A549 (cell line): ENCODE data around the gene LHFPL2. TPM values are rescaled to one million over a fixed set of nuclear protein-coding genes. Genes with fewer than 3 reads are reported as not detected.

Source experiments
- ATAC-seq, 2 experiments: fragments of 200-7000 bp in 1 of 2; fragments of >200 bp in 1 of 2; cut with Nextera tagmentation in 1 of 2; cut with Tn5 transposase in 1 of 2; 3 replicates each; pipeline versions ENCODE4 v1.8.0 to v1.9.1; 2018 to 2020; ENCODE audit warnings: mild to moderate bottlenecking in 1 of 2, moderate library complexity in 1 of 2
- CTCF ChIA-PET: fragments of 300-600 bp; sonication (Branson Sonifier 250); formaldehyde crosslinking; extraction: SDS; loops from one replicate; lab custom pipeline; 2021; ENCODE audit warnings: antibody characterized with exemption, inconsistent platforms; lab: Yijun Ruan, JAX
- POLR2A ChIA-PET: fragments of 350-600 bp; formaldehyde crosslinking; extraction: SDS; loops from one replicate; lab custom pipeline; 2021; ENCODE audit warnings: antibody characterized with exemption, inconsistent platforms; lab: Yijun Ruan, JAX
- DNase-seq, 2 experiments: peaks; one replicate each; pipeline versions ENCODE4 v3.0.0 to v3.0.0-alpha.2; 2011 to 2016; ENCODE audit warnings: low read depth in 1 of 2, low spot score in 1 of 2
- FAIRE-seq: peaks from 2 replicates; lab custom pipeline; 2011; peaks lifted over from hg19 to GRCh38; lab: Jason Lieb, UNC
- H3K27ac ChIP-seq, 2 experiments: fragments of >200 bp; sonication (Bioruptor Twin); formaldehyde crosslinking; 3 replicates each; pipeline ENCODE4 v1.5.1; 2016 to 2017
- H3K4me1 ChIP-seq: fragments of >200 bp; sonication (Bioruptor Twin); formaldehyde crosslinking; 3 replicates; pipeline ENCODE4 v1.6.1; 2016
- H3K4me2 ChIP-seq: fragments of >200 bp; sonication (Bioruptor Twin); formaldehyde crosslinking; 3 replicates; pipeline ENCODE4 v1.6.1; 2016
- H3K4me3 ChIP-seq: fragments of >200 bp; sonication (Bioruptor Twin); formaldehyde crosslinking; 3 replicates; pipeline ENCODE4 v1.5.1; 2016
- H3K9me3 ChIP-seq: fragments of >200 bp; sonication (Bioruptor Twin); formaldehyde crosslinking; 3 replicates; pipeline ENCODE4 v1.6.1; 2016
- BCL3 ChIP-seq: fragments of >200 bp; sonication (Bioruptor Twin); formaldehyde crosslinking; IDR thresholded peaks from 3 replicates; pipeline ENCODE4 v1.6.1; 2016
- CBX2 ChIP-seq: fragments of 200-600 bp; sonication (generic); IDR thresholded peaks from 2 replicates; pipeline ENCODE4 v1.6.1; 2016; ENCODE audit warnings: low read depth, mild to moderate bottlenecking, borderline replicate concordance
- CEBPB ChIP-seq, 2 experiments: fragments of >200 bp in 1 of 2; sonication (Bioruptor Twin) in 1 of 2; formaldehyde crosslinking in 1 of 2; IDR thresholded peaks; 2 replicates each; pipeline ENCODE4 v1.6.1; 2012 to 2016
- E2F6 ChIP-seq: IDR thresholded peaks from 2 replicates; pipeline ENCODE4 v1.6.1; 2012; ENCODE audit warnings: low read depth, borderline replicate concordance
- EHF ChIP-seq: fragments of 250-450 bp; sonication (Bioruptor Pico); IDR thresholded peaks from 2 replicates; pipeline ENCODE4 v1.5.0; 2020; ENCODE audit warnings: mild to moderate bottlenecking
- HEYL ChIP-seq: fragments of 250-450 bp; sonication (Bioruptor Pico); IDR thresholded peaks from 2 replicates; pipeline ENCODE4 v1.8.0; 2021; ENCODE audit warnings: mild to moderate bottlenecking, moderate library complexity
- HOXB13 ChIP-seq: fragments of 250-450 bp; sonication (Bioruptor Pico); IDR thresholded peaks from 2 replicates; pipeline ENCODE4 v1.5.0; 2020; ENCODE audit warnings: low read depth, mild to moderate bottlenecking, moderate library complexity
- JUN ChIP-seq, 2 experiments: fragments of >200 bp; sonication (Bioruptor Twin); formaldehyde crosslinking; IDR thresholded peaks; 2 replicates in 1 of 2; 3 replicates in 1 of 2; pipeline ENCODE4 v1.6.1; 2016 to 2017
- JUNB ChIP-seq: fragments of >200 bp; sonication (Bioruptor Twin); formaldehyde crosslinking; IDR thresholded peaks from 2 replicates; pipeline ENCODE4 v1.6.1; 2016
- KDM1A ChIP-seq: fragments of 200-600 bp; sonication (generic); IDR thresholded peaks from 2 replicates; pipeline ENCODE4 v1.6.1; 2016; ENCODE audit warnings: low read depth, mild to moderate bottlenecking
- NFE2L2 ChIP-seq: fragments of 150-350 bp; conservative IDR thresholded peaks from 2 replicates; pipeline ENCODE4 v1.6.1; 2014; ENCODE audit warnings: low read length
- NPAS2 ChIP-seq: fragments of 250-450 bp; sonication (Bioruptor Pico); IDR thresholded peaks from 2 replicates; pipeline ENCODE4 v1.8.0; 2022; ENCODE audit warnings: mild to moderate bottlenecking, moderate library complexity, borderline replicate concordance
- NR3C1 ChIP-seq: fragments of >200 bp; sonication (Bioruptor Twin); formaldehyde crosslinking; IDR thresholded peaks from 3 replicates; pipeline ENCODE4 v1.6.1; 2017
- POLR2A ChIP-seq: IDR thresholded peaks from 2 replicates; pipeline ENCODE4 v1.6.1; 2012; ENCODE audit warnings: mild to moderate bottlenecking, low read length
- POLR2AphosphoS2 ChIP-seq: conservative IDR thresholded peaks from 2 replicates; pipeline ENCODE4 v1.6.1; 2012; ENCODE audit warnings: low read length, improper control_type of control experiment, inconsistent platforms
- RARB ChIP-seq: fragments of 250-450 bp; sonication (Bioruptor Pico); IDR thresholded peaks from 2 replicates; pipeline ENCODE4 v1.8.0; 2021; ENCODE audit warnings: mild to moderate bottlenecking, moderate library complexity
- RCOR1 ChIP-seq: fragments of 150-350 bp; IDR thresholded peaks from 2 replicates; pipeline ENCODE4 v1.6.1; 2014; ENCODE audit warnings: antibody characterized with exemption, low read length, low read depth
- TFCP2L1 ChIP-seq: fragments of 250-450 bp; sonication (Bioruptor Pico); IDR thresholded peaks from 2 replicates; pipeline ENCODE4 v1.5.0; 2021; ENCODE audit warnings: mild to moderate bottlenecking
- TP53 ChIP-seq: fragments of 250-450 bp; sonication (Bioruptor Pico); IDR thresholded peaks from 2 replicates; pipeline ENCODE4 v1.5.0; 2021; ENCODE audit warnings: mild to moderate bottlenecking, moderate library complexity
- USF2 ChIP-seq: fragments of 450-650 bp; IDR thresholded peaks from 2 replicates; pipeline ENCODE4 v1.6.1; 2014; ENCODE audit warnings: antibody characterized with exemption
- ZNF302 ChIP-seq: fragments of 250-450 bp; sonication (Bioruptor Pico); IDR thresholded peaks from 2 replicates; pipeline ENCODE4 v1.9.0; 2021; ENCODE audit warnings: inconsistent platforms, mild to moderate bottlenecking, moderate library complexity
- ZSCAN20 ChIP-seq: fragments of 250-450 bp; sonication (Bioruptor Pico); IDR thresholded peaks from 2 replicates; pipeline ENCODE4 v1.8.0; 2022; ENCODE audit warnings: mild to moderate bottlenecking, moderate library complexity
- WGBS: methylation state at CpG from one replicate; pipeline ENCODE4 v1.1.6; 2017; ENCODE audit errors: missing lambda C conversion rate; 5-methylcytosine and 5-hydroxymethylcytosine counted together
- polyA plus RNA-seq, 4 experiments: library from polyadenylated mRNA; depleted of rRNA in 3 of 4; stranded (reverse); fragments of >200 nt; fragmentation: RNase III in 1 of 4; extraction: RNeasy Plus Mini Kit Qiagen cat#74134 plus additional on column Dnase treatment in 1 of 4; gene quantifications; 2 replicates in 3 of 4; 3 replicates in 1 of 4; pipeline ENCODE4 v1.2.3, GENCODE V29; 2011 to 2017
- TF ChIP-seq, protein P1 (sequence below): fragments of 250-450 bp; sonication (Bioruptor Pico); IDR thresholded peaks from 2 replicates; pipeline ENCODE4 v1.5.0; 2020; ENCODE audit warnings: low read depth, mild to moderate bottlenecking, moderate library complexity

Gene LHFPL2
- polyA plus RNA-seq, 2 of the 4 experiments (the other 2 are of a cell fraction): 24.9 to 41.7 TPM

- TF ChIP-seq HOXB13 (no peak), USF2 (no peak), NFE2L2 (no peak), RARB (no peak), ZSCAN20 (CRISPR knock-in tag) (no peak), JUNB (no peak), BCL3 (no peak), JUN (IDR thresholded peaks at IDR 0.05) (no peak), POLR2A (no peak), RCOR1 (no peak), HEYL (CRISPR knock-in tag) (no peak), CEBPB (IDR thresholded peaks at IDR 0.05) (no peak), NR3C1 (no peak)
- TF ChIP-seq, all 56 proteins: peak for 0
- POLR2A ChIA-PET: interaction anchor here (1.1 kb wide), 2 partner anchors 10 to 27 kb away, joined by 3 read pairs; no protein-coding TSS in a partner anchor
Measured at GRCh38 chr5:78632467-78632866, 16.1 kb downstream of the LHFPL2 start.

DNA sequence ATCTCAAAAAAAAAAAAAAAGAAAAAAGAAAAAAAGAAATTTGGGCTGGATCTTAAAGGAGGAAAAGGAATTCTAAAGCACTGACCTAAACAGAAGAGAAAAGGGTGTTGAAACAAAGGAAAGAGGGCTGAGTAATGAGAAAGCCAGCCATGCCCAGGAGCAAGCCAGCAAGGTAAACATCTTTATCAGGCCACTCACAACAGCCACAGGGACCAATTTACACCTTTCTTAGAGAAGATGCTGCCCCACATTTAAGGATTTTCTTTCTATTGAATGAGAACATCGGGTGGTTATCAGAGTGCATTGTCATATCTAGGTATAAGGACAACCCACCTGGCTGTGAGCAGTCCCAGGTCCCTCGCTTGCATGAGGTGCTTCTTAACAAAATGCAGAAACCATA, 16.6 kb downstream of the LHFPL2 start:
- no peak for ATAC-seq
- Histone ChIP-seq H3K4me2 (no peak overlapping the region), H3K4me1 (peaks cover 46% of the 10 kb centered on the region)
- TF ChIP-seq NFE2L2 (no peak), HOXB13 (no peak), EHF (no peak), TFCP2L1 (CRISPR knock-in tag) (no peak), CBX2 (no peak), KDM1A (no peak), POLR2AphosphoS2 (no peak), NPAS2 (no peak), E2F6 (no peak), BCL3 (no peak), TP53 (CRISPR knock-in tag) (no peak), ZNF302 (CRISPR knock-in tag) (no peak), CEBPB (IDR thresholded peaks at IDR 0.05) (no peak)
- TF ChIP-seq, protein P1, sequence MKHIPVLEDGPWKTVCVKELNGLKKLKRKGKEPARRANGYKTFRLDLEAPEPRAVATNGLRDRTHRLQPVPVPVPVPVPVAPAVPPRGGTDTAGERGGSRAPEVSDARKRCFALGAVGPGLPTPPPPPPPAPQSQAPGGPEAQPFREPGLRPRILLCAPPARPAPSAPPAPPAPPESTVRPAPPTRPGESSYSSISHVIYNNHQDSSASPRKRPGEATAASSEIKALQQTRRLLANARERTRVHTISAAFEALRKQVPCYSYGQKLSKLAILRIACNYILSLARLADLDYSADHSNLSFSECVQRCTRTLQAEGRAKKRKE (CRISPR knock-in tag): no peak
- TF ChIP-seq, all 56 proteins: peak for 0
- Histone ChIP-seq H3K9me3 (no peaks in the 10 kb centered on the region), H3K4me3 (no peak overlapping the region), H3K27ac (no peak overlapping the region)
- ChIA-PET CTCF (interaction anchor here (1.1 to 3.0 kb wide), 5 partner anchors 8 to 95 kb away, joined by 3 to 16 read pairs (median 8); partner anchors contain the start of gene LHFPL2), POLR2A (interaction anchor here (1.1 kb wide), 2 partner anchors 11 to 26 kb away, joined by 3 read pairs; no protein-coding TSS in a partner anchor)
- FAIRE-seq (no peak), DNase-seq (no peak)
- WGBS: 98% methylated on average over 2 of the region's 2 CpGs

More at GRCh38 chr5:78632467-78632866, 16.1 kb downstream of the LHFPL2 start:
- Histone ChIP-seq H3K4me3 (no peak overlapping the region), H3K27ac (no peak overlapping the region), H3K4me2 (no peak overlapping the region), H3K4me1 (peaks cover 46% of the 10 kb centered on the region), H3K9me3 (no peaks in the 10 kb centered on the region)
- FAIRE-seq (no peak), DNase-seq (no peak), ATAC-seq (no peak)
- 85% methylated on average over 2 of the region's 2 CpGs for WGBS
- CTCF ChIA-PET: interaction anchor here (1.1 to 3.0 kb wide), 5 partner anchors 9 to 95 kb away, joined by 3 to 16 read pairs (median 8); partner anchors contain the start of gene LHFPL2
